ENCODE results near the gene GABRR2.

DNA sequence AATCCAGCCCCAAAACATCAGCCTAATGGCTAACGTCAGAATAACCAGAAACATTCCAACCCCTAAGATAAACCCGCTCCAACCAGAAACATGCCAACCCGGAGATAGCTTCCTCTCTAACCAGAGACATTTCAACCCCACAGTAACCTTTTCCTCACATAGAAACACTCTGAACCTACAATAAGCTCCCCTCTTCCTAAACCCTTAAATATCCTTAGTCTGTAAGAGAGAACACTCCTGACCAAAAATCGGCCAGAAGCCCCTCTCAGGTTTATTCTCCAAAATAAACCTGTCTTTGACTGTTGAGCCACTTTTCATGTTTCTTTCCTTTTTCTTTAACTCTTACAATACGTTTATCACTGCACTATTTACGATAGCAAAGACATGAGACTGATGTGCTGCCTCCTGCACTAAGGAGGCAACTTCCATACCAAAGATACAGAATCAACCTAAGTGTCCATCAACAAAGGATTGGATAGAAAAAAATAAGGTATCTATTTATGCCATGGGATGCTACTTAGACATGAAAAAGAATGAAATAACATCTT lies 5.0 kb upstream of the GABRR2 start:
- TF ChIP-seq ARNTL (CRISPR knock-in tag; IDR thresholded peaks at IDR 0.05; ENCODE audit: borderline replicate concordance, low read depth), result no peak
- no peak for TF ChIP-seq ESRRG (CRISPR knock-in tag; IDR thresholded peaks at IDR 0.05)
- TF ChIP-seq SNAI2 (CRISPR knock-in tag; IDR thresholded peaks at IDR 0.05), result no peak
- TF ChIP-seq CSDC2 (CRISPR knock-in tag; IDR thresholded peaks at IDR 0.05), result no peak
- no peak for TF ChIP-seq OSR1 (CRISPR knock-in tag; IDR thresholded peaks at IDR 0.05)
- no peak for TF ChIP-seq RARB (CRISPR knock-in tag; IDR thresholded peaks at IDR 0.05)
- no peak for TF ChIP-seq ZFP30 (CRISPR knock-in tag; IDR thresholded peaks at IDR 0.05)
- TF ChIP-seq, protein P1, sequence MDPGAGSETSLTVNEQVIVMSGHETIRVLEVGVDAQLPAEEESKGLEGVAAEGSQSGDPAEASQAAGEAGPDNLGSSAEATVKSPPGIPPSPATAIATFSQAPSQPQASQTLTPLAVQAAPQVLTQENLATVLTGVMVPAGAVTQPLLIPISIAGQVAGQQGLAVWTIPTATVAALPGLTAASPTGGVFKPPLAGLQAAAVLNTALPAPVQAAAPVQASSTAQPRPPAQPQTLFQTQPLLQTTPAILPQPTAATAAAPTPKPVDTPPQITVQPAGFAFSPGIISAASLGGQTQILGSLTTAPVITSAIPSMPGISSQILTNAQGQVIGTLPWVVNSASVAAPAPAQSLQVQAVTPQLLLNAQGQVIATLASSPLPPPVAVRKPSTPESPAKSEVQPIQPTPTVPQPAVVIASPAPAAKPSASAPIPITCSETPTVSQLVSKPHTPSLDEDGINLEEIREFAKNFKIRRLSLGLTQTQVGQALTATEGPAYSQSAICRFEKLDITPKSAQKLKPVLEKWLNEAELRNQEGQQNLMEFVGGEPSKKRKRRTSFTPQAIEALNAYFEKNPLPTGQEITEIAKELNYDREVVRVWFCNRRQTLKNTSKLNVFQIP (CRISPR knock-in tag; IDR thresholded peaks at IDR 0.05; ENCODE audit: borderline replicate concordance, low read depth), result no peak
